ENCODE data around the gene STPG1. TPM values are rescaled to one million over a fixed set of nuclear protein-coding genes. Genes with fewer than 3 reads are reported as not detected.

Gene STPG1
- total and polyA plus RNA-seq, 9 of the 15 experiments (the other 6 are each of a cell fraction or from before 2014, with no cell fraction given): 5.0 to 11.9 (median 8.3) TPM

- TF ChIP-seq FOSL1 (tag; conservative IDR thresholded peaks at IDR 0.05) (peak; percentile 63), ZNF282 (CRISPR knock-in tag; IDR thresholded peaks at IDR 0.05) (no peak)
Observed at GRCh38 chr1:24410750-24411149, 2.8 kb downstream of the STPG1 start (continued).

GRCh38 chr1:24409535-24409934, 4.0 kb downstream of the STPG1 start:
- no TSS peak for BruUV-seq (replicated peaks)
- no peaks in the 10 kb centered on the region for H3K36me3 ChIP-seq (ENCODE audit: control insufficient read depth, insufficient read depth, low read length)
- ATAC-seq (no peak), DNase-seq (ENCODE audit: extremely low read depth in 1 of 4, low spot score in 3 of 4) (no peak), FAIRE-seq (no peak)
- peaks cover 9% of the 10 kb centered on the region for H3K79me2 ChIP-seq (ENCODE audit: control insufficient read depth, insufficient read depth, low read length)
- H3K9ac ChIP-seq (ENCODE audit: insufficient read depth in 1 of 2, low read depth in 2 of 2, low read length in 2 of 2): no peak overlapping the region
- no peaks in the 10 kb centered on the region for H3K9me3 ChIP-seq (replicated peaks; ENCODE audit: control insufficient read depth, insufficient read depth, low read depth, low read length)
- no peak overlapping the region for H3K4me3 ChIP-seq
- intact Hi-C loops (cut with micrococcal nuclease) (no loop called here), in situ Hi-C loops (cut with MboI) (no loop called here)
- no peaks in the 10 kb centered on the region for H4K20me1 ChIP-seq (replicated peaks; ENCODE audit: control insufficient read depth, insufficient read depth, low read length)
- ChIA-PET CTCF (ENCODE audit: low intra/inter-chr PET ratio) (no interaction called here), POLR2A (interaction anchor here (0.8 to 1.5 kb wide), 2 partner anchors 9 to 391 kb away, joined by 3 to 7 read pairs; no protein-coding TSS in a partner anchor)
- peak; percentile 71 for TF ChIP-seq FOSL1 (tag; conservative IDR thresholded peaks at IDR 0.05)
- no peak for TF ChIP-seq ZNF589 (CRISPR knock-in tag; IDR thresholded peaks at IDR 0.05; ENCODE audit: low read depth)
- no peak for TF ChIP-seq MCM2 (IDR thresholded peaks at IDR 0.05; ENCODE audit: low read depth)
- no peak for TF ChIP-seq NONO (IDR thresholded peaks at IDR 0.05; ENCODE audit: low read depth in 2 of 2, low read length in 1 of 2)
- TF ChIP-seq E2F4 (CRISPR knock-in tag; IDR thresholded peaks at IDR 0.05; ENCODE audit: low read depth): no peak
- TF ChIP-seq ADNP (tag; IDR thresholded peaks at IDR 0.05): no peak
- no peak for TF ChIP-seq ESRRB (CRISPR knock-in tag; IDR thresholded peaks at IDR 0.05; ENCODE audit: borderline replicate concordance)
- TF ChIP-seq PHF20 (IDR thresholded peaks at IDR 0.05; ENCODE audit: partially characterized antibody): no peak
- TF ChIP-seq TAL1 (IDR thresholded peaks at IDR 0.05): no peak
- no peak for TF ChIP-seq XRCC5 (IDR thresholded peaks at IDR 0.05; ENCODE audit: low read depth, low read length)
- TF ChIP-seq BACH1 (tag; IDR thresholded peaks at IDR 0.05): no peak
- no peak for TF ChIP-seq DACH1 (IDR thresholded peaks at IDR 0.05; ENCODE audit: partially characterized antibody)
- TF ChIP-seq ZC3H11A (IDR thresholded peaks at IDR 0.05; ENCODE audit: low read depth, low read length): no peak
- TF ChIP-seq TFAP4 (CRISPR knock-in tag; IDR thresholded peaks at IDR 0.05; ENCODE audit: borderline replicate concordance): no peak
- peak; percentile 25; the same call in 1 of the 2 replicates for TF ChIP-seq ATF3 (IDR thresholded peaks at IDR 0.05)
- no peak for TF ChIP-seq ATF3 (CRISPR knock-in tag; conservative IDR thresholded peaks at IDR 0.05)
- no peak for TF ChIP-seq PHF21A (IDR thresholded peaks at IDR 0.05; ENCODE audit: borderline replicate concordance, low read depth)
- no peak for TF ChIP-seq FOXK2 (conservative IDR thresholded peaks at IDR 0.05 in 1 of 2, IDR thresholded peaks at IDR 0.05 in 1 of 2; ENCODE audit: low read depth in 2 of 2)
- no peak overlapping the region for H2AFZ ChIP-seq (ENCODE audit: low read depth, low read length)
- no peaks in the 10 kb centered on the region for H3K9me1 ChIP-seq (ENCODE audit: control insufficient read depth, insufficient read depth, low read length)
- H3K27me3 ChIP-seq (ENCODE audit: control insufficient read depth in 2 of 2, insufficient read depth in 2 of 2, low read length in 2 of 2): no peaks in the 10 kb centered on the region
- H3K27ac ChIP-seq (ENCODE audit: extremely low read depth, low read depth, low read length): no peak overlapping the region
- H3K4me1 ChIP-seq (replicated peaks in 1 of 2; ENCODE audit: control insufficient read depth in 2 of 2, insufficient read depth in 2 of 2, low read length in 2 of 2): peaks cover 13 to 17% of the 10 kb centered on the region in 2 experiments
- H3K4me2 ChIP-seq (ENCODE audit: insufficient read depth, low read length): no peak overlapping the region
- WGBS (ENCODE audit: insufficient coverage, low coverage, missing lambda C conversion rate): 25% methylated on average over 3 of the region's 3 CpGs
